HL-60 (cell line): ENCODE measurements around the gene CBLN3.

ENCODE experiments used
- DNase-seq, 2 experiments: peaks; one replicate each; pipeline ENCODE4 v3.0.0-alpha.2; 2010 to 2020; ENCODE audit warnings: low read depth in 1 of 2, low spot score in 1 of 2
- H3K27ac ChIP-seq: fragments of 250-450 bp; sonication (Bioruptor Pico); replicated peaks from 2 replicates; pipeline ENCODE4 v1.5.1; 2020; ENCODE audit warnings: mild to moderate bottlenecking, moderate library complexity
- H3K27me3 ChIP-seq: fragments of 250-450 bp; sonication (Bioruptor Pico); 2 replicates; pipeline ENCODE4 v1.5.1; 2021; ENCODE audit warnings: mild to moderate bottlenecking, moderate library complexity; ENCODE audit not compliant: insufficient read depth, poor library complexity, severe bottlenecking
- H3K4me3 ChIP-seq: replicated peaks from 2 replicates; pipeline ENCODE4 v1.5.1; 2011; ENCODE audit warnings: mild to moderate bottlenecking, control low read depth, low read length; ENCODE audit not compliant: insufficient read depth
- CTCF ChIP-seq: IDR thresholded peaks from one replicate; pipeline ENCODE4 v1.5.1; 2011; ENCODE audit warnings: low read length, control low read depth, inconsistent platforms; ENCODE audit not compliant: insufficient read depth
- GABPA ChIP-seq: IDR thresholded peaks from 2 replicates; pipeline ENCODE4 v1.6.1; 2012; ENCODE audit warnings: low read depth
- POLR2AphosphoS5 ChIP-seq: IDR thresholded peaks from 2 replicates; pipeline ENCODE4 v1.6.1; 2012; ENCODE audit warnings: low read depth
- REST ChIP-seq: IDR thresholded peaks from 2 replicates; pipeline ENCODE4 v1.6.1; 2012; ENCODE audit warnings: low read depth; ENCODE audit not compliant: insufficient replicate concordance
- SPI1 ChIP-seq: IDR thresholded peaks from 2 replicates; pipeline ENCODE4 v1.6.1; 2012; ENCODE audit warnings: low read depth, mild to moderate bottlenecking, borderline replicate concordance

CBLN3 gene

GRCh38 chr14:24416932-24417619 is 12.4 kb downstream of the CBLN3 start:
- TF ChIP-seq REST, result no peak
- no peak for TF ChIP-seq POLR2AphosphoS5
- no peak for TF ChIP-seq CTCF
- TF ChIP-seq GABPA, result no peak
- TF ChIP-seq SPI1, result no peak
- no peak overlapping the region for H3K4me3 ChIP-seq
- H3K27me3 ChIP-seq, result no peaks in the 10 kb centered on the region
- no peak overlapping the region for H3K27ac ChIP-seq
- no peak for DNase-seq

GRCh38 chr14:24416254-24416931 is 13.1 kb downstream of the CBLN3 start:
- no peak for DNase-seq
- no peak overlapping the region for H3K27ac ChIP-seq
- TF ChIP-seq CTCF (no peak), POLR2AphosphoS5 (no peak), REST (no peak), SPI1 (no peak), GABPA (no peak)
- H3K27me3 ChIP-seq, result no peaks in the 10 kb centered on the region
- no peak overlapping the region for H3K4me3 ChIP-seq

- DNase-seq, result no peak
- H3K27me3 ChIP-seq, result no peaks in the 10 kb centered on the region
These were observed 13.8 kb downstream of the CBLN3 start for GRCh38 chr14:24415421-24416253.

More at GRCh38 chr14:24415421-24416253, 13.8 kb downstream of the CBLN3 start:
- no peak overlapping the region for H3K4me3 ChIP-seq
- no peak for TF ChIP-seq REST
- H3K27ac ChIP-seq, result no peak overlapping the region
